H1 (cell line): ENCODE data around the gene MBLAC1. TPM values are rescaled to one million over a fixed set of nuclear protein-coding genes. Genes with fewer than 3 reads are reported as not detected.

ENCODE experiments used
- CTCF ChIA-PET: fragments of 300-600 bp; sonication (Branson Sonifier 250); formaldehyde crosslinking; loops from one replicate; lab custom pipeline; 2021; ENCODE audit not compliant: partially characterized antibody; lab: Charles Lee
- POLR2A ChIA-PET: fragments of 300-600 bp; sonication (Branson Sonifier 250); formaldehyde crosslinking; loops from one replicate; lab custom pipeline; 2021; ENCODE audit warnings: inconsistent platforms; ENCODE audit not compliant: partially characterized antibody; lab: Charles Lee
- DNase-seq, 2 experiments: peaks; one replicate each; pipeline versions ENCODE4 v3.0.0 to v3.0.0-alpha.2; 2010 to 2022; ENCODE audit warnings: low spot score in 2 of 2, low read depth in 1 of 2, mixed read lengths in 1 of 2
- FAIRE-seq: peaks from 2 replicates; lab custom pipeline; 2011; peaks lifted over from hg19 to GRCh38; lab: Jason Lieb, UNC
- H2AFZ ChIP-seq: 2 replicates; pipeline ENCODE4 v1.8.1; 2012; ENCODE audit warnings: low read length, inconsistent platforms
- H2AK5ac ChIP-seq: 2 replicates; pipeline ENCODE4 v1.6.1; 2013; ENCODE audit warnings: low read depth, low read length
- H2BK120ac ChIP-seq: replicated peaks from 2 replicates; pipeline ENCODE3; 2013; ENCODE audit warnings: low read depth, low read length, inconsistent platforms
- H2BK12ac ChIP-seq: 2 replicates; pipeline ENCODE4 v1.6.1; 2013; ENCODE audit warnings: low read depth, low read length
- H2BK15ac ChIP-seq: 2 replicates; pipeline ENCODE4 v1.6.1; 2013; ENCODE audit warnings: low read length
- H2BK20ac ChIP-seq: 2 replicates; pipeline ENCODE4 v1.6.1; 2013; ENCODE audit warnings: low read length
- H2BK5ac ChIP-seq: 2 replicates; pipeline ENCODE4 v1.6.1; 2013; ENCODE audit warnings: low read depth, low read length
- H3K14ac ChIP-seq: 2 replicates; pipeline ENCODE4 v1.6.1; 2013; ENCODE audit warnings: inconsistent platforms; ENCODE audit not compliant: insufficient read length
- H3K18ac ChIP-seq: 2 replicates; pipeline ENCODE4 v1.6.1; 2013; ENCODE audit warnings: low read length; ENCODE audit errors: extremely low read depth
- H3K23ac ChIP-seq: 2 replicates; pipeline ENCODE4 v1.6.1; 2013; ENCODE audit warnings: inconsistent platforms; ENCODE audit not compliant: insufficient read length
- H3K23me2 ChIP-seq: 2 replicates; pipeline ENCODE4 v1.6.1; 2013; ENCODE audit warnings: low read depth, low read length
- H3K27ac ChIP-seq: 2 replicates; pipeline ENCODE4 v1.6.1; 2011; ENCODE audit warnings: low read depth, low read length, inconsistent platforms
- H3K27me3 ChIP-seq, 4 experiments: replicated peaks in 1 of 4; 1 replicate in 1 of 4; 2 replicates in 3 of 4; pipeline versions ENCODE4 v1.6.1 to v1.8.1; 2011 to 2013; ENCODE audit warnings: low read length in 3 of 4, mild to moderate bottlenecking in 3 of 4, inconsistent platforms in 2 of 4, mixed read lengths in 2 of 4, moderate library complexity in 1 of 4; ENCODE audit not compliant: control insufficient read depth in 3 of 4, insufficient read depth in 3 of 4; ENCODE audit errors: extremely low read depth in 1 of 4
- H3K36me3 ChIP-seq, 4 experiments: 2 replicates each; pipeline versions ENCODE4 v1.6.1 to v1.8.1; 2011 to 2013; ENCODE audit warnings: mild to moderate bottlenecking in 4 of 4, low read length in 3 of 4, moderate library complexity in 2 of 4, control low read depth in 1 of 4, inconsistent platforms in 1 of 4; ENCODE audit not compliant: insufficient read depth in 4 of 4, control insufficient read depth in 2 of 4
- H3K4ac ChIP-seq: replicated peaks from 2 replicates; pipeline ENCODE3; 2013; ENCODE audit warnings: low read length, low read depth, mixed read lengths, inconsistent platforms; ENCODE audit not compliant: insufficient read length
- H3K4me1 ChIP-seq, 4 experiments: replicated peaks in 1 of 4; 1 replicate in 1 of 4; 2 replicates in 3 of 4; pipeline versions ENCODE4 v1.6.1 to v1.8.1; 2011 to 2013; ENCODE audit warnings: low read length in 3 of 4, inconsistent platforms in 2 of 4, mixed read lengths in 1 of 4; ENCODE audit not compliant: insufficient read depth in 4 of 4, control insufficient read depth in 3 of 4
- H3K4me2 ChIP-seq, 2 experiments: 2 replicates each; pipeline versions ENCODE4 v1.6.1 to v1.8.1; 2011 to 2013; ENCODE audit warnings: low read depth in 2 of 2, low read length in 2 of 2, control low read depth in 1 of 2, inconsistent platforms in 1 of 2, mild to moderate bottlenecking in 1 of 2; ENCODE audit not compliant: insufficient read depth in 1 of 2
- H3K4me3 ChIP-seq, 4 experiments: fragments of 200-600, 300-600 bp in 1 of 4; sonication (generic), shearing (Covaris generic), sonication (Bioruptor Twin) in 1 of 4; 2 replicates each; pipeline versions ENCODE4 v1.5.1 to v1.8.1; 2011 to 2016; ENCODE audit warnings: low read length in 4 of 4, low read depth in 3 of 4, control low read depth in 2 of 4, inconsistent platforms in 2 of 4, mild to moderate bottlenecking in 2 of 4, mixed read lengths in 1 of 4, moderate library complexity in 1 of 4; ENCODE audit not compliant: insufficient read depth in 2 of 4; ENCODE audit errors: extremely low read depth in 1 of 4
- H3K56ac ChIP-seq: replicated peaks from 2 replicates; pipeline ENCODE3; 2013; ENCODE audit warnings: low read depth, mild to moderate bottlenecking, mixed read lengths, low read length, inconsistent platforms; ENCODE audit not compliant: insufficient read length
- H3K79me1 ChIP-seq: 2 replicates; pipeline ENCODE4 v1.6.1; 2013; ENCODE audit warnings: low read depth, low read length, control low read depth
- H3K79me2 ChIP-seq, 2 experiments: 2 replicates each; pipeline versions ENCODE4 v1.6.1 to v1.8.1; 2012 to 2013; ENCODE audit warnings: low read length in 2 of 2, mild to moderate bottlenecking in 2 of 2, inconsistent platforms in 1 of 2; ENCODE audit not compliant: insufficient read depth in 2 of 2, control insufficient read depth in 1 of 2
- H3K9ac ChIP-seq, 4 experiments: replicated peaks in 1 of 4; 1 replicate in 1 of 4; 2 replicates in 3 of 4; pipeline versions ENCODE4 v1.6.1 to v1.8.1; 2011 to 2013; ENCODE audit warnings: low read depth in 3 of 4, low read length in 3 of 4, control low read depth in 2 of 4, mild to moderate bottlenecking in 2 of 4, moderate library complexity in 2 of 4, inconsistent platforms in 1 of 4; ENCODE audit errors: extremely low read depth in 1 of 4
- H3K9me3 ChIP-seq, 2 experiments: 2 replicates each; pipeline versions ENCODE4 v1.6.1 to v1.8.1; 2012 to 2013; ENCODE audit warnings: mild to moderate bottlenecking in 2 of 2, moderate library complexity in 2 of 2, control low read depth in 1 of 2, inconsistent platforms in 1 of 2, low read depth in 1 of 2, low read length in 1 of 2, mixed read lengths in 1 of 2; ENCODE audit not compliant: insufficient read depth in 2 of 2
- H4K20me1 ChIP-seq, 2 experiments: replicated peaks in 1 of 2; 2 replicates each; pipeline versions ENCODE3 to v1.8.1; 2011 to 2013; ENCODE audit warnings: inconsistent platforms in 2 of 2, low read length in 2 of 2, mild to moderate bottlenecking in 1 of 2; ENCODE audit not compliant: insufficient read depth in 2 of 2, control insufficient read depth in 1 of 2
- H4K5ac ChIP-seq: 2 replicates; pipeline ENCODE4 v1.6.1; 2013; ENCODE audit warnings: low read length, low read depth, mixed read lengths, inconsistent platforms; ENCODE audit not compliant: insufficient read length
- H4K8ac ChIP-seq: 2 replicates; pipeline ENCODE4 v1.8.0; 2013; ENCODE audit warnings: mild to moderate bottlenecking, moderate library complexity, low read length, inconsistent platforms; ENCODE audit not compliant: insufficient read depth; ENCODE audit errors: extremely low read depth
- H4K91ac ChIP-seq: replicated peaks from 2 replicates; pipeline ENCODE3; 2013; ENCODE audit warnings: low read length, mixed read lengths, inconsistent platforms; ENCODE audit not compliant: insufficient read length
- BRCA1 ChIP-seq: IDR thresholded peaks from 2 replicates; pipeline ENCODE4 v1.6.1; 2012; ENCODE audit warnings: low read depth, low read length, improper control_type of control experiment
- CEBPB ChIP-seq: IDR thresholded peaks from 2 replicates; pipeline ENCODE4 v1.6.1; 2012; ENCODE audit warnings: low read depth, low read length
- CREB1 ChIP-seq: IDR thresholded peaks from 2 replicates; pipeline ENCODE4 v1.6.1; 2012; ENCODE audit warnings: inconsistent platforms
- CTCF ChIP-seq, 3 experiments: IDR thresholded peaks; 1 replicate in 2 of 3; 2 replicates in 1 of 3; pipeline versions ENCODE4 v1.5.1 to v1.6.1; 2011; ENCODE audit warnings: low read length in 3 of 3, mild to moderate bottlenecking in 3 of 3, inconsistent platforms in 2 of 3, low read depth in 1 of 3, moderate library complexity in 1 of 3; ENCODE audit not compliant: insufficient read depth in 1 of 3; ENCODE audit errors: control extremely low read depth in 1 of 3
- EP300 ChIP-seq, 2 experiments: IDR thresholded peaks; 1 replicate in 1 of 2; 2 replicates in 1 of 2; pipeline ENCODE4 v1.6.1; 2011 to 2012; ENCODE audit warnings: low read depth in 2 of 2, low read length in 2 of 2, mild to moderate bottlenecking in 2 of 2, borderline replicate concordance in 1 of 2, inconsistent platforms in 1 of 2, moderate library complexity in 1 of 2
- NRF1 ChIP-seq: IDR thresholded peaks from 2 replicates; pipeline ENCODE4 v1.6.1; 2011; ENCODE audit warnings: mild to moderate bottlenecking, low read depth, low read length, improper control_type of control experiment
- POU5F1 ChIP-seq: IDR thresholded peaks from 2 replicates; pipeline ENCODE4 v1.6.1; 2011; ENCODE audit warnings: low read depth, mild to moderate bottlenecking, low read length, moderate library complexity
- RAD21 ChIP-seq, 2 experiments: IDR thresholded peaks in 1 of 2; conservative IDR thresholded peaks in 1 of 2; 2 replicates each; pipeline ENCODE4 v1.6.1; 2011; ENCODE audit warnings: low read depth in 2 of 2, low read length in 2 of 2, improper control_type of control experiment in 1 of 2, inconsistent platforms in 1 of 2, mild to moderate bottlenecking in 1 of 2, moderate library complexity in 1 of 2
- WGBS, 2 experiments: shearing (Covaris generic) in 1 of 2; methylation state at CpG; one replicate each; pipeline versions ENCODE4 v1.1.6 to v1.1.7; 2013 to 2015; ENCODE audit warnings: low lambda C conversion rate in 2 of 2, mixed read lengths in 2 of 2, inconsistent platforms in 1 of 2, low coverage in 1 of 2, missing lambda C conversion rate in 1 of 2; ENCODE audit not compliant: insufficient replicate concordance in 2 of 2, insufficient coverage in 1 of 2, insufficient read length in 1 of 2; ENCODE audit errors: extremely low coverage in 1 of 2, missing lambda C conversion rate in 1 of 2; 5-methylcytosine and 5-hydroxymethylcytosine counted together
- polyA plus RNA-seq, 7 experiments: library from polyadenylated mRNA; depleted of rRNA in 3 of 7; stranded (reverse) in 5 of 7; unstranded in 2 of 7; fragments of >200 nt in 5 of 7; fragments of 200-250 nt in 2 of 7; gene quantifications; 1 replicate in 5 of 7; 2 replicates in 1 of 7; 4 replicates in 1 of 7; pipeline versions ENCODE4 v1.2.1 to v1.2.3, GENCODE V29; 2011 to 2013; ENCODE audit warnings: missing spikeins in 2 of 7, mixed read lengths in 2 of 7
- total RNA-seq: library from RNA; stranded (reverse); fragmentation: NEBNext Ultra II Directional; extraction: Animal tissue kit (Norgen Biotek cat#: 25700); gene quantifications from 2 replicates; pipeline ENCODE4 v1.2.1, GENCODE V29; 2021

The MBLAC1 gene
- total and polyA plus RNA-seq, 2 of the 8 experiments (the other 6 are each of a cell fraction or from before 2014, with no cell fraction given) = 1.00 to 1.7 TPM

GRCh38 chr7:100102950-100103840, 23.6 kb upstream of the MBLAC1 start:
- Histone ChIP-seq H4K91ac (no peak overlapping the region), H2BK5ac (no peak overlapping the region; the same call in 1 of the 2 replicates), H3K27me3 (no peaks in the 10 kb centered on the region), H3K4me2 (peak overlapping the region in 1 of 2 experiments; percentile 85; a peak in 3 of 4 replicates), H2AFZ (no peak overlapping the region), H3K4ac (no peak overlapping the region), H3K4me1 (peaks cover 0 to 8% (median 3%) of the 10 kb centered on the region in 4 experiments; a peak in 3 of 7 replicates), H3K27ac (no peak overlapping the region), H3K9me3 (no peaks in the 10 kb centered on the region), H4K8ac (no peak overlapping the region), H4K5ac (no peak overlapping the region), H3K14ac (no peak overlapping the region), H3K23me2 (no peaks in the 10 kb centered on the region; the same call in 1 of the 2 replicates), H2BK120ac (no peak overlapping the region), H3K79me2 (peaks cover 9 to 36% of the 10 kb centered on the region in 2 experiments), H2AK5ac (no peak overlapping the region), H3K36me3 (peaks cover 22 to 43% (median 34%) of the 10 kb centered on the region in 4 experiments), H4K20me1 (peaks cover 7 to 11% of the 10 kb centered on the region in 2 experiments), H3K9ac (no peak overlapping the region), H3K23ac (no peak overlapping the region), H3K79me1 (peaks cover 3% of the 10 kb centered on the region), H2BK20ac (no peak overlapping the region), H2BK15ac (no peak overlapping the region), H3K4me3 (peak overlapping the region; percentile 76 to 97 (median 84); a peak in 6 of 8 replicates), H2BK12ac (no peak overlapping the region), H3K18ac (no peak overlapping the region), H3K56ac (no peak overlapping the region)
- ChIA-PET POLR2A (interaction anchor here (0.7 to 20.0 kb wide), 7 partner anchors 15 to 326 kb away, joined by 3 to 722 read pairs (median 24); partner anchors contain the start of genes CNPY4, COPS6, GAL3ST4 and LAMTOR4), CTCF (interaction anchor here (0.8 to 5.9 kb wide), 8 partner anchors 8 to 106 kb away, joined by 3 to 55 read pairs (median 4); no protein-coding TSS in a partner anchor)
- WGBS, 2 experiments = 95% methylated on average over 17 of the region's 17 CpGs; no CpG with 5 or more reads in 1 of the 2 experiments
- DNase-seq = no peak
- no peak for FAIRE-seq
- TF ChIP-seq CTCF (IDR thresholded peaks at IDR 0.05; ENCODE audit: control extremely low read depth in 1 of 3, insufficient read depth in 1 of 3, low read depth in 1 of 3, low read length in 3 of 3) = no peak
- no peak for TF ChIP-seq CEBPB
- TF ChIP-seq NRF1 = no peak
- TF ChIP-seq CREB1 = no peak
- no peak for TF ChIP-seq BRCA1
- TF ChIP-seq RAD21 (IDR thresholded peaks at IDR 0.05 in 1 of 2, conservative IDR thresholded peaks at IDR 0.05 in 1 of 2; ENCODE audit: low read depth in 2 of 2, low read length in 2 of 2) = no peak
- no peak for TF ChIP-seq EP300 (IDR thresholded peaks at IDR 0.05; ENCODE audit: borderline replicate concordance in 1 of 2, low read depth in 2 of 2, low read length in 2 of 2)
- TF ChIP-seq POU5F1 = no peak
